Ascending aorta (tissue), 2 donors: ENCODE results near the gene ADRA2C. TPM values are rescaled to one million over a fixed set of nuclear protein-coding genes. Genes with fewer than 3 reads are reported as not detected.
A peak's percentile ranks its signal among the peaks of the same experiment; 100 is the strongest.

Experiments
- DNase-seq, 2 donors: peaks; one replicate each; pipeline ENCODE4 v3.0.0-alpha.2; 2019; ENCODE audit warnings: low spot score in 2 of 2
- H3K27ac ChIP-seq, 2 donors: fragments of 200-600 bp; sonication (generic); one replicate each; pipeline ENCODE4 v1.5.1; 2016 to 2017; ENCODE audit warnings: mild to moderate bottlenecking in 1 of 2
- H3K27me3 ChIP-seq: fragments of 200-600 bp; sonication (generic); one replicate; pipeline ENCODE4 v1.5.1; 2017
- H3K36me3 ChIP-seq, 2 donors: fragments of 200-600 bp; sonication (generic); one replicate each; pipeline ENCODE4 v1.5.1; 2016
- H3K4me1 ChIP-seq, 2 donors: fragments of 200-600 bp; sonication (generic); one replicate each; pipeline ENCODE4 v1.5.1; 2016 to 2017; ENCODE audit warnings: mild to moderate bottlenecking in 1 of 2
- H3K4me3 ChIP-seq, 2 donors: fragments of 200-600 bp; sonication (generic); one replicate each; pipeline ENCODE4 v1.5.1; 2016 to 2017; ENCODE audit warnings: mild to moderate bottlenecking in 1 of 2
- H3K9me3 ChIP-seq, 2 donors: fragments of 200-600 bp; sonication (generic); one replicate each; pipeline ENCODE4 v1.5.1; 2016
- CTCF ChIP-seq, 3 experiments: fragments of 200-600 bp in 2 of 3; fragments of 450-650 bp in 1 of 3; sonication (generic) in 2 of 3; IDR thresholded peaks; one replicate each; pipeline ENCODE4 v1.5.1; 2016 to 2019; ENCODE audit warnings: antibody characterized with exemption in 3 of 3, mild to moderate bottlenecking in 1 of 3, moderate library complexity in 1 of 3
- intact Hi-C: fragments of 100-400 bp; cut with DNase I; formaldehyde crosslinking; loops from one replicate; pipeline ENCODE4 v1.15.1; 2023
- total RNA-seq: library from RNA; depleted of rRNA; stranded (reverse); fragments of >200 nt; gene quantifications from one replicate; pipeline ENCODE4 v1.1.0, GENCODE V29; 2016

ADRA2C gene
- total RNA-seq, 1 donor from 2014 or later, result 46.1 TPM

GRCh38 chr4:3771164-3771809, 5.1 kb downstream of the ADRA2C start:
- H3K36me3 ChIP-seq, result no peaks in the 10 kb centered on the region
- no peaks in the 10 kb centered on the region for H3K9me3 ChIP-seq
- peak overlapping the region; percentile 74 to 77 for H3K27ac ChIP-seq
- H3K4me3 ChIP-seq, result peak overlapping the region in 1 of 2 donors; percentile 23
- no peak for TF ChIP-seq CTCF (IDR thresholded peaks at IDR 0.05)
- peaks cover 5 to 25% of the 10 kb centered on the region in 2 donors for H3K4me1 ChIP-seq
- no peak for DNase-seq
- no peaks in the 10 kb centered on the region for H3K27me3 ChIP-seq
- intact Hi-C loops, result no loop called here

GRCh38 chr4:3771939-3772495, 5.8 kb downstream of the ADRA2C start:
- H3K36me3 ChIP-seq, result no peaks in the 10 kb centered on the region
- peak overlapping the region; percentile 23 to 33 for H3K4me3 ChIP-seq
- H3K27me3 ChIP-seq, result no peaks in the 10 kb centered on the region
- intact Hi-C loops, result no loop called here
- H3K27ac ChIP-seq, result peak overlapping the region; percentile 74 to 77
- H3K9me3 ChIP-seq, result no peaks in the 10 kb centered on the region
- TF ChIP-seq CTCF (IDR thresholded peaks at IDR 0.05), result no peak
- peaks cover 5 to 25% of the 10 kb centered on the region in 2 donors for H3K4me1 ChIP-seq
- no peak for DNase-seq

GRCh38 chr4:3772632-3773031, 6.4 kb downstream of the ADRA2C start:
- Histone ChIP-seq H3K9me3 (no peaks in the 10 kb centered on the region), H3K36me3 (no peaks in the 10 kb centered on the region), H3K4me3 (peak overlapping the region in 1 of 2 donors; percentile 23), H3K27ac (peak overlapping the region; percentile 74 to 77), H3K27me3 (no peaks in the 10 kb centered on the region), H3K4me1 (peaks cover 5 to 25% of the 10 kb centered on the region in 2 donors)
- TF ChIP-seq CTCF (IDR thresholded peaks at IDR 0.05), result no peak
- peak in 1 of 2 donors; percentile 86 for DNase-seq
- intact Hi-C loops, result no loop called here

- Histone ChIP-seq H3K4me1 (peaks cover 5 to 20% of the 10 kb centered on the region in 2 donors), H3K36me3 (no peaks in the 10 kb centered on the region), H3K4me3 (no peak overlapping the region), H3K27me3 (no peaks in the 10 kb centered on the region), H3K27ac (no peak overlapping the region), H3K9me3 (no peaks in the 10 kb centered on the region)
- intact Hi-C loops, result no loop called here
- DNase-seq, result no peak
- no peak for TF ChIP-seq CTCF (IDR thresholded peaks at IDR 0.05)
Measured at GRCh38 chr4:3773552-3774001, 7.4 kb downstream of the ADRA2C start.

GRCh38 chr4:3774253-3774883, 8.2 kb downstream of the ADRA2C start:
- TF ChIP-seq CTCF (IDR thresholded peaks at IDR 0.05), result no peak
- H3K4me1 ChIP-seq, result peaks cover 5 to 19% of the 10 kb centered on the region in 2 donors
- DNase-seq, result no peak
- intact Hi-C loops, result no loop called here
- no peak overlapping the region for H3K27ac ChIP-seq
- no peaks in the 10 kb centered on the region for H3K36me3 ChIP-seq
- H3K27me3 ChIP-seq, result no peaks in the 10 kb centered on the region
- no peaks in the 10 kb centered on the region for H3K9me3 ChIP-seq
- no peak overlapping the region for H3K4me3 ChIP-seq
